Activated naive CD4-positive, alpha-beta T cell (primary cell): Measurements from ENCODE around the gene OSBPL2.

Source experiments
- DNase-seq, 4 experiments: peaks; one replicate each; lab custom pipeline; 2025; lab: John Stamatoyannopoulos, UW

Gene OSBPL2

GRCh38 chr20:62285722-62286121, 47.4 kb downstream of the OSBPL2 start:
- no peak for DNase-seq

- no peak for DNase-seq
Observed at GRCh38 chr20:62286493-62287064, 48.3 kb downstream of the OSBPL2 start.

- no peak for DNase-seq
Observed at GRCh38 chr20:62287129-62287528, 48.8 kb downstream of the OSBPL2 start.

- DNase-seq = no peak
Observed at GRCh38 chr20:62287759-62288534, 49.6 kb downstream of the OSBPL2 start.

GRCh38 chr20:62288535-62289105, 50.3 kb downstream of the OSBPL2 start:
- no peak for DNase-seq

GRCh38 chr20:62289131-62289530, 50.8 kb downstream of the OSBPL2 start:
- no peak for DNase-seq

GRCh38 chr20:62289898-62290297, 51.6 kb downstream of the OSBPL2 start:
- no peak for DNase-seq

- DNase-seq = no peak
Observed at GRCh38 chr20:62291251-62292066, 53.1 kb downstream of the OSBPL2 start.

GRCh38 chr20:62292108-62292507, 53.8 kb downstream of the OSBPL2 start:
- no peak for DNase-seq

GRCh38 chr20:62293111-62293784, 54.9 kb downstream of the OSBPL2 start:
- DNase-seq = no peak

GRCh38 chr20:62293946-62294345, 55.6 kb downstream of the OSBPL2 start:
- DNase-seq = no peak

GRCh38 chr20:62294516-62294915, 56.2 kb downstream of the OSBPL2 start:
- no peak for DNase-seq

- no peak for DNase-seq
Observed at GRCh38 chr20:62296724-62297448, 58.6 kb downstream of the OSBPL2 start.

- no peak for DNase-seq
Observed at GRCh38 chr20:62297449-62298227, 59.3 kb downstream of the OSBPL2 start.

- DNase-seq = no peak
Observed at GRCh38 chr20:62298577-62299249, 60.4 kb downstream of the OSBPL2 start.

- DNase-seq = no peak
Observed at GRCh38 chr20:62299666-62300236, 61.4 kb downstream of the OSBPL2 start.

- no peak for DNase-seq
Observed at GRCh38 chr20:62300319-62300718, 62.0 kb downstream of the OSBPL2 start.

GRCh38 chr20:62301111-62301668, 62.9 kb downstream of the OSBPL2 start:
- DNase-seq = no peak

- peak; percentile 74 to 84 (median 80) for DNase-seq
Observed at GRCh38 chr20:62301773-62302340, 63.5 kb downstream of the OSBPL2 start.
